NCI-H1105 (cell line): ENCODE results near the gene SRP14.
"Not testable (repeated sequence)": the region's sequence is repeated elsewhere in the genome, so short reads cannot be mapped to it uniquely, and the experiment has no call there.

Source experiments
- DNase-seq: peaks from one replicate; lab custom pipeline; 2025; lab: John Stamatoyannopoulos, UW

The SRP14 gene

GRCh38 chr15:40028853-40029252 is 10.1 kb downstream of the SRP14 start:
- DNase-seq = no peak

GRCh38 chr15:40028193-40028592 is 10.8 kb downstream of the SRP14 start:
- no peak for DNase-seq

DNA sequence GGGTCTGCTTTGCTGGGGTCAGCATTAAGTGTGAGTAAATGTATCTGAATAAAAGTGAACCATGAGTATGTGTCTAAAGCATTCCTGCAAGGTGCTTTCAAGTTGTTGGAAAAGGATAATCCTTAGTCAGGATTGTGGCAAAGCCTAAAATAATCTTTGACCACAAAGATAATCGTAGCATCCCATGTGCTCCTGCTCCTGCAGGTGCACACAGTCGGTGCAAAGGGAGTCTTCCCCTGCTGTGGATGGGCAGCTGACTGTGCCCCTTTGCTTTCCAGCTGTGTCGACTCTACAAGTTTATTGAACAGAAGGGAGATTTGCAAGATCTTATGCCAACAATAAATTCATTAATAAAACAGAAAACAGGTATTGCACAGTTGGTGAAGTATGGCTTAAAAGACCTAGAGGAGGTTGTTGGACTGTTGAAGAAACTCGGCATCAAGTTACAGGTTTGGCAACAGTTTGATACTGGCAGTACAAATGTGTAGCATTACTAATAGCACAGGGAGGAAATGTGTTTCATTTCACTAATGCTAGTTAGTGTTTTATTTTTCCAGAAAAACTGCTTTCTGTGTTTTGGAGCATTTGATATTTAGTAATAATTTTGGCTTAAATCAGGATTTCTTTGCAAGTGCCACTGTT is 22.6 kb downstream of the SRP14 start:
- DNase-seq = no peak

GRCh38 chr15:40014390-40014789 is 24.6 kb downstream of the SRP14 start:
- DNase-seq = no peak

GRCh38 chr15:40013372-40013771 is 25.6 kb downstream of the SRP14 start:
- not testable (repeated sequence) for DNase-seq

GRCh38 chr15:40011303-40011702 is 27.7 kb downstream of the SRP14 start:
- no peak for DNase-seq

- no peak for DNase-seq
Observed at GRCh38 chr15:40010686-40011085, 28.3 kb downstream of the SRP14 start.

DNA sequence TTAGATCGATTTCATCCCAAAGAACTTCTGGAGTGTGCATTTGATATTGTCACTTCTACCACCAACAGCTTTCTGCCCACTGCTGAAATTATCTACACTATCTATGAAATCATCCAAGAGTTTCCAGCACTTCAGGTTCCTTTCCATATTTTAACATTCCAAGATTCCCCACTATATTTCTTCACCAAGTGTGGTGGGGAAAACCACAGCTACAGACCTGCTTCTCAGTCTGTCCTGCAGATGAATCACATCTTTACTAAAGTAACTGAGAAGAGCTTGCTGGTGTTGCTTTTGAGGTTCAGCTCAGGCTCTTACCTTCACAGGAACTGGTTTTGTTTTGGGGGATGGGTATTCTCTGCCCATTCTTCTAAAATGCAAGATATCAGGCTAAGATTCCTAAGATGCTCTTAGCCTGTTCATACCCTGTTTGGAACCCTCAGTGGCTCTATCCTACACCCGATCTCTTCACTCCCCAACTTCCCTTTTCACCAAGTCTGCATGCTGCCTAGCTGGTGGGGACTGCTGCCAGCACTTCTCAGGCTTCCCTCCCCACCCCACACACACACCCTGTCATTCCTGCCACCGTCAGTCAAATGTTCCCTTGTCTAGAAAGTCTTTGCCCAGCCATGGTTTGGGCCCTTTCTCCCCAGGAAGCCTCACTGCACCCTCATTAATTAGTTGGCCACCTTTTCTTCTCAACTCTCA is 30.8 kb downstream of the SRP14 start:
- no peak for DNase-seq

GRCh38 chr15:40006646-40007045 is 32.3 kb downstream of the SRP14 start:
- DNase-seq = no peak

DNA sequence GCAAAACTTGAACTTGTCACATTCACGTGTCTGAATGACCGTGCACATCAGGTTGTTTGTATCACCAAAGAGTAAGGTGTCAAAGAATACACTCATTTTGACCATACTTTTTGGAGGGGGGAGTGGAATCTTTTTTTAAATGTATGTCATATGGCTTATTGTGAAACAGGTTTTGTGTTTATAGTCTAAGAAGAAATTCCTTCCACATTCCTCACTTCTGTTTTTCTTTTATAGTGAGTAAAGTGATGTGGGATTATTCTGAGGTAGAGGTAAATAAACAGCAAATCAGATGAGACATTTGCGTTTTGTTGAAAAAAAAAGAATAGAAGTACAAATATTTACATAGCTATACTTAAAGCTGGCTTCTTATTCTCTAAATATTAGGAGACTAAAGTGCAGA is 33.0 kb downstream of the SRP14 start:
- DNase-seq = no peak

GRCh38 chr15:40003116-40003916 is 35.7 kb downstream of the SRP14 start:
- no peak for DNase-seq

DNA sequence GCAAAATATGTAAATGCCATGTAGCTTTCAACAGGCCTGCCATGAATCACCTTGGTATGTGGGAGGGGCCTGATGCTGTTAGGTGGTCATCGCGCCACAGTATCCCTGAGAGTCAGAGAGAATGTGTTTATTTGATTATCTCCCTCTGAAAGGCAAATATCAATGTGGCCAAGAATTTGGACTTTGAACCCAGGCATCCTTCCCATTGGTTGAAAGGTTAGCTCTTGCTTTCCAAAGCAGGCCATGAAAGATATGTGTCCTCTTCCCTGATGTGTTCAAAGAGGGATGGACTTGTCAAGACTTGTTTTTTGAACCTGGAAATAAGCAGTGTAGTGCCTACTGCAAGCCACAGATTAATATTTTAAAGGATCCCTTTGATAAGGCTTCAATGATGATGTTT is 36.7 kb downstream of the SRP14 start:
- DNase-seq = no peak

DNA sequence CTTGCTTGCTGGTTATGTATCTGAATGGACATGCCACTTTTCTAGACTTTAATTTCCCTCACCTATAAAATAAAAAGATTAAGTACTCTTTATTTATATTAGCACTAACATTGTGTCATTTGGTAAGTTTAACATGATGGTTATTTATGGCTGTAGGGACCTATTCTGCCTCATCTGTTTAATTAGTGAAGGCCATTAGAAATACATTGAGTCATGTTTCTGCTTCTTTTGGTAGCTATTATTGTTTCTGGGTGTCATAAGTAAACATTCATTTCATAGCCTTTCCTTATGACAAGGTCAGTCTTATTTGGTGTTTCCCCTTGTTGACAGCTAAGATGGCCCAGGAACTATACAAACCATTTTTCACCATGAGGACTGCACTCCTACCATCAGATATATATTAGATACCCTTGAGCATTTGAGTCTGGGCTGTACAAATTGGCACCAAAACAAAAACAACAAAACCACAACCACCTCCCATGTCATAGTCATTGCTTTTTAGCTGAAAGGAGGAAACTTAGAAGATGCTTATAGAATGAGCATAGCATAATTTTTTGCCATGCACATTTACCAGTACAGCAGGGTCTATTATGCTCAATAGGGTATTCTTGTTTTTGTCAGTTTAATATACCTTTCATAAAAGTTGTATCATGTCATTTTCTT is 39.3 kb downstream of the SRP14 start:
- DNase-seq = no peak

- DNase-seq = no peak
Observed at GRCh38 chr15:39998511-39999077, 40.4 kb downstream of the SRP14 start.

GRCh38 chr15:39997639-39998038 is 41.3 kb downstream of the SRP14 start:
- DNase-seq = no peak

DNA sequence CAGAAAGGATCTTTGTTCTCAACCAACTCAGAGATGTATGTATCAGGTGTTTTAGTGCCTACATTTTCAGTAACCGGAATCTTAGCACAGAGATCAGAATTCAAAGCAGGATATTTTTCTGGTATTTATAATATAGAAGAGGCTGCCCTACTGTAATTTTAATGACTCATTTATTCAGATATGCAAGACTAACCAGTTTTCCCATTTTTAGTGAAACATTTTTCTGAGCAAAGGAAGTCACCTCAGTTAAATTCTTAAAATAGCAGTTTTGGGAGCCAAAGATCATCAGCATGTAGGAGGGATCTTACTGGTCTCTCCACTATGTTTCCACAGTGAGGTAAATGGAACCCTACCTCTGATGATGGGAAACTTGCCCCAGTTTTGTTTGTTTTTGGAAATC is 42.0 kb downstream of the SRP14 start:
- no peak for DNase-seq

DNA sequence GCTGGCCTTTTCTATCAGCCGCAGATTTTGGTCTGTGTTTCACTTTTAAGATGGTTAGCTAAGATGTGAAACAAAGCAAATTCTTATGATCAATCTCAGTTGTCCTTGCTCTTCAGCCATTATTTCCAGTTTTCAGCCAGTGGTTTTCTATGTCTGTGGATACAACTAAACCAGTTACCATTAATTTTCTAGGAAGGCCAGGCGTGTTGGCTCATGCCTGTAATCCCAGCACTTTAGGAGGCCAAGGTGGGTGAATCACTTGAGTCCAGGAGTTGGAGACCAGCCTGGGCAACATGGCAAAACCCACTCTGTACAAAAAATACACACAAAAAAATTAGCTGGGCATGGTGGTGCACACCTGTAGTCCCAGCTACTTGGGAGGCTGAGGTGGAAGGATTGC is 42.8 kb downstream of the SRP14 start:
- not testable (repeated sequence) for DNase-seq

DNA sequence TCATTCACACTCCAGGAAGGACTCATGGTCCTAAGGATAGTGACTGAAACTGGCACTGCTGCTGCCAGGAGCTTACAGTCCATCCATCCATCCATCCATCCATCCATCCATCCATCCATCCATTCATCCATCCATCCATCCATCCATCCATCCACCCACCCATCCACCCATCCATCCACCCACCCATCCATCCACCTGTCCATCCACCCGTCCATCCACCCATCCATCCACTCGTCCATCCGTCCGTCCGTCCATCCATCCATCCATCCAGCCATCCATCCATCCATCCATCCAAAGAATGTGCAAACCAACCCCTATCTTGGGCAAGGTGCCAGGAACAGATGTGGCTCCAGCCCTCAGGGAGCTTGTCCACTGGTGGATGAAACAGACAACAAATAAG is 46.0 kb downstream of the SRP14 start:
- not testable (repeated sequence) for DNase-seq

- no peak for DNase-seq
Observed at GRCh38 chr15:39990706-39991105, 48.3 kb downstream of the SRP14 start.

GRCh38 chr15:39987821-39988220 is 51.2 kb downstream of the SRP14 start:
- DNase-seq = no peak
